ENCODE results near the gene LCE2B.
A peak's percentile ranks its signal among the peaks of the same experiment; 100 is the strongest.
"Not testable (repeated sequence)": the region's sequence is repeated elsewhere in the genome, so short reads cannot be mapped to it uniquely, and the experiment has no call there.

Gene LCE2B, protein sequence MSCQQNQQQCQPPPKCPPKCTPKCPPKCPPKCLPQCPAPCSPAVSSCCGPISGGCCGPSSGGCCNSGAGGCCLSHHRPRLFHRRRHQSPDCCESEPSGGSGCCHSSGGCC

DNA sequence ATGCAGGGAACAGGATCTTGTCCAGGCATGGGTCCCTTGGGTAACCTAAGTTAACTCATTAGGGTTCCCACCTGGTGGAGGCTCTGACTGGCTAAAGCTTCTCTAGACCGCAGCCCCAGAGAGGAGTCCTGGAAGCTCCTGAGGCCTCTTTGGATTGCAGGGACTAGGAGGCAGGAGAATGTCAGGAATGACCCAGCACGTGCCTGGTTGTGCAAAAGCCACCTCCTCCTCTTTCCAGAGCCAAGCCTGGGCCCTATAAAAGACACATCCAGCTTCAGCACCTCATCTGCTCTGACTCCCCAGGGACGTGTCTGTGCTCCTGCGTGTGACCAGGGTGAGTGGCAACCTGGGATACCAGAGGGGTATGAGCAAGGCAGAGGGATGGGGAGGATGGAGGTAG lies at the start of gene LCE2B:
Gene LCE2B (plus strand): TSS at position 301 of the 400 bp plus-strand sequence. CDS start 721 bp downstream, outside the sequence.
- not testable (repeated sequence) for DNase-seq (ENCODE audit: low read depth)

DNA sequence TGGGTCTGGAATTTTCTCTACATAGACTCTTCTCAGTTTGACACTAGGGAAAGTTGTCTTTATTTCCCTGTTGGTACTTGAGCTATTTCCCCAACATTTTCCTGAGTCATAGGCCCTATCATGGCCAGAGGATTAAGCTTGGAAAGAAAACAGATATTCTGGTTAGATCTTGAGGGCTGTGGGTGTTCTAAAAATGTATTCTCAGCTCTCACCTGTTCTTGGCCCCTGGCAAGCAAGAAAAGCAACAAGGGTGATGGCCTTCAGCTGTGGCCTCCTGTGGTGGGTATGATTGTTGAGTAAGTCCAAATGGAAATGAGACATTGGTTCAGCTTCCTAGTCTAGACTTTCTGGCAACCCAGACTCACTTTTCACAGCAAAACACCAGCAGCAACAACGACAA lies 45.6 kb upstream of the LCE2B start:
- no peak for DNase-seq (ENCODE audit: low read depth)

DNA sequence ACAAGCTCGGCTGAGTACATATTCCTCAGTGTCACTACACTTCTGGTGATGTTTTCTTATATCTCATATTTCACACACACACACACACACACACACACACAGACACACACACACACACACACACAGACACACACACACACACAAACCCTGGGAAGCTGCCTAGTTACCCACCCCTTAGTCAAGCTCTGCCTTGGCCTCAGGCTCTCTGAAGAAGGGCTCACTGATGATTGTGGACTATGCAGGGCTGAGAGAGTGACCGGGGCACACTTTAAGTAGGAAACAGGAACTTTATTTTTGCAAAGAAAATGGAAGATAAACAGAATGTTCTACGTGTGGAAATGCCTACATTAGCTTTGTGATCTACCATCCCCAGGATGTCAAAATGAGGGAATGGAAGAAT lies 42.0 kb upstream of the LCE2B start:
- no peak for DNase-seq (ENCODE audit: low read depth)

DNA sequence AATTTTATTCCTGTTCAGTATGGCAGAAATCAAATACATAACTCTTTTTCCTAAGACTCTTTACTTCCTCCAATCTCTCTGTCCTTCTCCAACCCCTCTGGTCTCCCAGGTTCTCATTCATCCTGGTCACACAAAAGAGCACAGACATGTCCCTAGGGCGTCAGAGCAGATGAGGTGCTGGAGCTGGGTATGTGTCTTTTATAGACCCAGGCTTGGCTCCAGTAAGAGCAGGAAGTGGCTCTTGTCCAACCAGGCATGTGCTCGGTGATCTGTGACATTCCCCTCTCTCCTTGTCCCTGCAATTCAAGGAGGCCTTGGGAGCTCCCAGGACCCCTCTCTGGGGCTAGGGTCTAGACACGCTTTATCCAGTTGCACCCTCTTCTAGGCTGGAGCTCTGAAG lies 40.8 kb upstream of the LCE2B start:
- no peak for DNase-seq (ENCODE audit: low read depth)

DNA sequence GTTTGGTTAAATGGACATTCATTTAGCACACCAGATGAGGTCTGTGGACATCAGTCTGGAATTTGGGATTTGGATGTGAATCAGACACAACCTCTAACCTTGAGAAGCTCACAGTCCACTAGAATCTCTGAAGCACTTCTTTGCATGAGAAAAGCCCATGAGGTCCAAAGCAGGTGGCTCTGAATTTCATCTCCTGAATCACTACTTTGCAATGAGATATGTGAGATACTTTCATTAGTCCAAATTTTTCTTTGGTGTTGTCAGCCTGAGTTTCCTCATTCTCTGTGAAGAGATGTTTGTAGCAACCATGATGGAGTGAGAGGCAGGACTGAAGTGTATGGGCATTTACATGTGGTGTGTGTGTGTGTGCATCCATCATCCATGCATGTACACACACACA lies 39.3 kb upstream of the LCE2B start:
- DNase-seq (ENCODE audit: low read depth): no peak

DNA sequence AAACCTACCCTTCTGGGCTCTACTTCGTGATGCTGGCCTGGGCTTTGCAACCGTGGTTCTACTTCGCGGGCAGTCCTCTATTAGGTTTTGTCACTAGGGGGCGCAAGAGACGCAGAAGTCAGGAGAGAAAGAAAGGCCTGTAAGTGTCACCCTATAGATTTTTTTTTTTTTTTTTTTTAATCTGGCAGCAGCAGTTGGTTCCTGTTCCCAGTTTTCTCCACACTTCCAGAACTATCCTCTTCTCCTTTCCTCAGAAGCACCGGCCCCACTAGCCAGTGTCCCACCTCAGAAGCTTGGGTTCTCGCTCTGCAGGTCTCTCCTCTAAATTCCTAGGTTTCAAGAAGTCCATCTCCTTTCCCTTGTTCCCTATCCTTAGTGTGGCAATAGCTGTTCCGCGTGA lies 31.8 kb upstream of the LCE2B start:
- peak; percentile 12 for DNase-seq (ENCODE audit: low read depth)

DNA sequence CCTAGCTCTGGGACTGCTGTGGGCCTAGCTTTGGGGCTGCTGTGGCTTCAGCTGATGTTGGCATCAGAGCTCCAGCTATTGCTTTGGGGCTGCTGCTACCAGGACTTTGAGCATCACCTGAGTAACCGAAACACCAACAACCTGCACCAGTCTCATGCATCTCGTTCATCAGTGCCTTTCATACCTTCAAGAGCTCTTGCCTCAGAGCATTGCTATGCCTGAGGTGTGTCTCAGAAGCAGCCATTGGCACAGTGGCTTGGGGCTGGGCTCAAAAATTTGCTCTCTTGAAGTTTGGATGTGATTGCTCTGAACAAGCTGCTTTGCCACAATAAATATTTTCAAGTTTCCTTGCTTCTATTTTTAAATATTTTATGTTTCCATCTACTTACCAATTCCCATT lies 29.5 kb upstream of the LCE2B start:
- DNase-seq (ENCODE audit: low read depth): no peak

DNA sequence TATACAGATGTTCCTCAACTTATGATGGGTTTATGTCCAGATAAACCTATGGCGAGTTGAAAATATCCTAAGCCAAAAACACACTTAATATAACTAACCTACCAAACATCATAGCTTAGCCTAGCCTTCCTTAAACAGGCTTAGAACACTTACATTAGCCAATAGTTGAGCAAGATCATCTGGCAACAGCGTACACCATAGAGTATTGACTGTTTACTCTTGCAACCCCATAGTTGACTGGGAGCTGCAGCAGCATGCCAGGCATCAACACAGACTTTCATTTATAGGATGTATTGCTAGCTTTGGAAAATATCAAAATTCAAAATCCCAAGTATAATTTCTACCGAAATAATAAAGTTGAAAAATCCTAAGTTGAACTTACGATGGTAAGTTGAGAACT lies 28.2 kb upstream of the LCE2B start:
- no peak for DNase-seq (ENCODE audit: low read depth)

DNA sequence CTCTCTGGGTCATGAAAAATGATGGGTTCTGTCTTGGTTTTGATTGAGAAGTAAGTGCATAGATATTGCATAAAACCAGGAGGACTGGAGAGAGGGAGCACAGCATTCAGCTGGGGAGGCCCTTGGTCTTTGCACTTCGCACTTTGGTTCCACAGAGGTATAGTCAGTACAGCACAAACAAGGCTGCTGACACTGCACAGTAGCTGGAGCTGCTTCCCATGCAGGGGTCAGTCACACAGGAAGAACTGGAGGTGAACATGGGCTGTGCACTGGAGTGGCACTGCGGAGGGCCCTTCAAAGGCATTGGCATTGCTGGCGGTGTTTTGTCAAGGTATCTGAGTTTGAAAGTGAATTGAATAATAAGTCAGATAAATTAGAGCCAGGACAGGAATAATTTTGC lies 27.3 kb upstream of the LCE2B start:
- no peak for DNase-seq (ENCODE audit: low read depth)

DNA sequence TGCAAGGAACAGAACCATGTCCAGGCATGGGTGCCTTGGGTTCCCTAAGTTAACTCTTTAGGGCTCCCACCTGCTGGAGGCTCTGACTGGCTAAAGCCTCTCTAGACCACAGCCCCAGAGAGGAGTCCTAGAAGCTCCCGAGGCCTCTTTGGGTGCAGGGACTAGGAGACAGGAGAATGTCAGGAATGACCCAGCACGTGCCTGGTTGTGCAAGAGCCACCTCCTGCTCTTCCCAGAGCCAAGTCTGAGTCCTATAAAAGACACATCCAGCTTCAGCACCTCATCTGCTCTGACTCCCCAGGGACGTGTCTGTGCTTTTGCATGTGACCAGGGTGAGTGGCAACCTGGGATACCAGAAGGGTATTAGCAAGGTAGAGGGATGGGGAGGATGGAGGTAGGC lies 22.8 kb upstream of the LCE2B start, which contains the start of gene LCE2D:
Gene LCE2D (plus strand): TSS at position 283 of the 400 bp plus-strand sequence. CDS start 726 bp downstream, outside the sequence.
- DNase-seq (ENCODE audit: low read depth): no peak

DNA sequence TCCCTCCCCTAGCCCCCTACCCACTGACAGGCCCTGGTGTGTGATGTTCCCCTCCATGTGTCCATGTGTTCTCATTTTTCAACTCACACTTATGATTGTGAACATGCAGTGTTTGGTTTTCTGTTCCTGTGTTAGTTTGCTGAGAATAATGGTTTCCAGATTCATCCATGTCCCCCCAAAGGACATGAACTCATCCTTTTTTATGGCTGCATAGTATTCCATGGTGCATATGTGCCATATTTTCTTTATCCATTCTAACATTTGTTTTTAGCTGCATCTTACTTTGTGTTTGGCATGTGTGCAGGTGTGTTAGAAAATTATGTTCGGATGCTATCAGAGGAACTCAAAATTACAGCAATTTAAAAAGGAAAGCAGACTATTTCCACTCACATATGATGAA lies 19.8 kb upstream of the LCE2B start:
- not testable (repeated sequence) for DNase-seq (ENCODE audit: low read depth)

DNA sequence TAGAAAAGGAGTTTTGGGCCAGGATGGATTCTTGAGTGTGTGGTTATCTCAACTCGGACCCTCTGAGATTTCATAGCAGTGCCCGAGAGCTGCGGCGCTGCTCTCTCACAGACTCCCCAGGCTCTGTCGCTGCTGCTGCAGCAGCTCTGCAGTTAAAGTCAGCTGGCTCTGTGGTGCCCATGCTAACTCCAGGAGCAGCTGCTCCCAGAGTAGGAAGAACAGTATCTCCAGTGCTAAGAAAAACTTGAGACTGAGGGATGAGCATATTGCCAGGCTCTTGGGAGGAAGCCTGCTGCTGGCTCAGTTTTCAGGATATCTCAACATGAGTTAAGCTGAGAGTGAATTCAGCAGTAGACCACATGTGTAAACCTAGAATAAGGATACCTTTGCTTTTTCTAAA lies 18.3 kb upstream of the LCE2B start:
- DNase-seq (ENCODE audit: low read depth): no peak

DNA sequence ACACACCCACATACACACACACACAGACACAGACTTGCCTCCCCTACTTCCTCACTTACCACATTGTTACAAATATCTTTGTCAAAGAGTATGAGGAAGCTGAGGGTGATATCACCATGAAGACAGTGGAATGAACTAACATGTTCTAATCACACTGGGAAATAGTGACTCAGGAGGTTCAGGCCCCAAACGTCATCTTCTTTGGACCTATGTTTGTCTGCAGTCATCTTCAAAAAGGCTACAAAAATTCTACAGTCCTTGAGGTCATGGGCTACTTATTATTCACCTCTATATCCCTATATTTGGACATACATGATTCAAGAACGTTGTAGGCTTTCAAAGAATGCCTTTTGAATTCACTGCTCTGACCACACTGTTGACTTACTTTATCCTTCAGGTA lies 12.9 kb upstream of the LCE2B start:
- no peak for DNase-seq (ENCODE audit: low read depth)

DNA sequence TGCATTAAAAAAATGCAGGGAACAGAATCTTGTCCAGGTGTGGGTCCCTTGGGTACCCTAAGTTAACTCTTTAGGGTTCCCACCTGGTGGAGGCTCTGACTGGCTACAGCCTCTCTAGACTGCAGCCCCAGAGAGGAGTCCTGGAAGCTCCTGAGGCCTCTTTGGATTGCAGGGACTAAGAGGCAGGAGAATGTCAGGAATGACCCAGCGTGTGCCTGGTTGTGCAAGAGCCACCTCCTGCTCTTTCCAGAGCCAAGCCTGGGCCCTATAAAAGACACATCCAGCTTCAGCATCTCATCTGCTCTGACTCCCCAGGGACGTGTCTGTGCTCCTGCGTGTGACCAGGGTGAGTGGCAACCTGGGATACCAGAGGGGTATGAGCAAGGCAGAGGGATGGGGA lies 10.9 kb upstream of the LCE2B start, which contains the start of gene LCE2C:
Gene LCE2C (plus strand): TSS at position 297 of the 400 bp plus-strand sequence. CDS start 737 bp downstream, outside the sequence.
- not testable (repeated sequence) for DNase-seq (ENCODE audit: low read depth)

DNA sequence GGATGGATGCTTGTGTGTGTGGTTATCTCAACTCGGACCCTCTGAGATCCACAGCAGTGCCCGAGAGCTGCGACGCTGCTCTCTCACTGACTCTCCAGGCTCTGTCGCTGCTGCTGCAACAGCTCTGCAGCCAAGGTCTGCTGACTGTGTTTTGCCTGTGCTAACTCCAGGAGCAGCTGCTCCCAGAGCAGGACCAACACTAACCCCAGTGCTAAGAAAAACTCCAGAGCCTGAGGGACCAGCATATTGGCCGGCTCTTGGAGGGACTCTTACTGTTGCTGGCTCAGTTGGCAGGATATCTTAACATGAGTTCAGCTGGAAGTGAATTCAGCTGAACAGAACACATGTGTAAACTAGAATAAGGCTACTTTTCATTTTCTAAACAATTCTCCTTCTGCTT lies 6.5 kb upstream of the LCE2B start:
- DNase-seq (ENCODE audit: low read depth): no peak

DNA sequence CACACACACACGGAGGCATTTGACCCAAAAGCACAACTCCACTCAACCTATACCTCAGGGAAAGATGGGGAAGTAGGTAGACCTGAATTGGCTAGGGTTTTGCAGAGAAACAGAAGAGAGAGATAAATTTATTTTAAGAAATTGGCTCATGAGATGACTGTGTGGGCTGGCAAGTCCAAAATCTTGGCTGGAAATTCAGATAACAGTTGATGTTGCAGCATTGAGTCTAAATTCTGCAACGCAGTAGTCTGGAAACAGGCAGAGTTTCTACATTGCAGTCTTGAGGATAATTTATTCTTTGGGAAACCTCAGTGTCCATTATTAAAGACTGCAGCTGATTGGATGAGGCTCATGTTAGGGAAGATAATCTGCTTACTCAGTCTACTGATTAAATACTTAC lies 4.3 kb upstream of the LCE2B start:
- DNase-seq (ENCODE audit: low read depth): no peak

DNA sequence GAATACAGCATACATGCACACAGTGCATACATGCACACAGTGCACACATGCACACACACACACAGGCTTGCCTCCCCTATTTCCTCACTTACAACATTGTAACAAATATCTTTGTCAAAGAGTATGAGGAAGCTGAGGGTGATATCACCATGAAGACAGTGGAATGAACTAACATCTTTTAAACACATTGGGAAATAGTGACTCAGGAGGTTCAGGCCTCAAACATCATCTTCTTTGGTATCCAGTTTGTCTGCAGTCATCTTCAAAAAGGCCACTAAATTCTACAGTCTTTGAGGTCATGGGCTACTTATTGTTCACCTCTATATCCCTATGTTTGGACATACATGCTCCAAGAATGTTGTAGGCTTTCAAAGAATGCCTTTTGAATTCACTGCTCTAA lies 2.1 kb upstream of the LCE2B start:
- no peak for DNase-seq (ENCODE audit: low read depth)

DNA sequence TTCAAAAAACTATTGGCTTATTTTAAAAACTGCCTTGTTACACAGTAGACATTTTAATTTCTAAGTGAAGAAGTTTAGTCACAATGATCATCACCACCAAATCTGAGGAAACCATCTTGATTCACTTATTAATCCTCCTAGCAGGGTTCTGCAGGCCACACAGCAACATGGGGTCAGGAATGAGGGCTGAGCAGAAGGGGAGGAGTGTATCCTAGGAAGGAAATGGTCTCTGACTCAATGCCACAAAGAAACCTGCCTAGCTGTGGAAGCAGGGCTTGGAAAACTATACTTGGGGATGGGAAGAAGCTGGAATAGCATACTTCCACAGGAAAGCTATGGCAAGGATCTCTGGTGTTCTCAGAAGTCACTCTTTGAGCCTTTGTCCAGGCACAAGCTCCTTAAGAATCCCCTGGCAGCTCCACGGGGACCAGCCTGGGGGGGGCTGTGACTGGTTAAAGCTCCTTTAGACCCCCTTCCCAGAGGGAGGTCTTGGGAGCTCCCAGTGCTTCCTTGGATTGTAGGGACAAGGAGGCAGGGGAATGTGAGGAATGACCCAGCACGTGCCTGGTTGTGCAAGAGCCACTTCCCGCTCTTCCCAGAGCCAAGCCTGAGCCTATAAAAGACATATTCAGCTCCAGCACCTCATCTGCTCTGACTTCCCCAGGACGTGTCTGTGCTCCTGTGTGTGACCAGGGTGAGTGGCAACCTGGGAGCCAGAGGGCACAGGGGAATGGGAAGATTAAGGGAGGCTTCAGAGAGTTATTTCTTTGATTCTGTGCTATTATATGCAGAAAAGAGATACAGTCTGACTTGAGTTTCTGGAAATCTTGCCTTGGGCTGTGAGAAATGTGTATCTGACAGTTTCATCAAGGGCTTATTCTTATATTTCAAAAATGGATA lies 12.0 kb downstream of the LCE2B start, which contains the start of gene LCE2A:
Gene LCE2A (plus strand): TSS at position 645 of the 900 bp plus-strand sequence. CDS start 557 bp downstream, outside the sequence.
- no peak for DNase-seq (ENCODE audit: low read depth)

DNA sequence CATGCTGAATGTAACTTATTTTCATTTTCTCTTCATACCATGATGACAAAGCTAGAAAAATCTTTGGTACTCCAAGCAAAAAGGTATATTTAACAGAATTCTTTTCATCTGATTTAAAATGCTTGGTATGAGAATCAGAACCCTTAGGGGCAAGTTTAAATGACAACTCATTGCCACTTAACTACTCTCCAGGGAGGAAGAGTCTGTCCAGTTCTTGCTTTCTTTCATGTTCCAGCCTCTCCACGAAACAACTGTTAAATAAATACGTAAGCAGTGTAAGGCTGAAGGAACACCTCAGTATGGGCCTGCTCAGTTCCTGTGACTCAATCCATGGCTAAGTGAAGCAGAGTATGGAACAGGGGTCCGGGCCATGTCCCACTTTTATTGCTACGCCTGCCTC lies 13.8 kb downstream of the LCE2B start:
- no peak for DNase-seq (ENCODE audit: low read depth)

DNA sequence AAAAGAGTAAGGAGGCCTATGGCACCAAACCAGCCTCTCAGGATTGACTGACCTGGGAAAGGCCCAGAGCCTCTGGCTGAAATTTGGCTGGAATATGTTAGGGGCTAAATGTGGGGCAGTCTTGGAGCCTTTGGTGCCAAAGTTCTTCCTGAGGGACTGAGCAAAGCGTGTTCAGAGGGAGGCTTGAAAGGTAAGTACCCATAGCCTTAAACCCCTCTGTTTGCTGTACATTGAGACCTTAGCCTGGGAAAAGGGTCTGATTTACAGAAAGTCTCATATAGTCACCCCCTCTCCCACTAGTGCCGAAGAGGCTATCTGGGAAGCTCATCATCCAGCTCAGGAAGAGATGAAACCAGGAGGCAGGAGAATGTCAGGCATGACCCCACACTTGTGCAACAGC lies 21.9 kb downstream of the LCE2B start, which contains the start of gene LCE4A:
Gene LCE4A (plus strand): TSS at position 301 of the 400 bp plus-strand sequence. CDS start 916 bp downstream, outside the sequence.
- no peak for DNase-seq (ENCODE audit: low read depth)

DNA sequence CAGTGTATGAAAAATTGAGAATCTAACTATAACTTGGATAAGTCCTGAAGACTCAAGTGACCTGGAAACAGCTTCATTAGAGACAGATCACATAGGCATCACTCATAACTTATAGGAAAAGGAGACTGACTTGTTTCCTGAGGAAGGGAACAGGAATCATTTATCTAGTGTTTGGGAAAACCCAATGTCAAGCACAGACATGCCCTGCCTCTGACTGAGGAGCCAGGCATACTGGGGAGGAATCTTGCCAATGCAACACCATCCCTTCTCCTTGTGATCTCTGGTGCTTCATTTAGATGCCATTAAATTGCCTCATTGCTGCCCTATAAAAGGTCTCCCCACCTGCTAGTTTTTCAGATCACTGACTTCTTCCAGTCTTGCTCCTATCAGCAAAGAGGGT lies 32.3 kb downstream of the LCE2B start:
- DNase-seq (ENCODE audit: low read depth): no peak

DNA sequence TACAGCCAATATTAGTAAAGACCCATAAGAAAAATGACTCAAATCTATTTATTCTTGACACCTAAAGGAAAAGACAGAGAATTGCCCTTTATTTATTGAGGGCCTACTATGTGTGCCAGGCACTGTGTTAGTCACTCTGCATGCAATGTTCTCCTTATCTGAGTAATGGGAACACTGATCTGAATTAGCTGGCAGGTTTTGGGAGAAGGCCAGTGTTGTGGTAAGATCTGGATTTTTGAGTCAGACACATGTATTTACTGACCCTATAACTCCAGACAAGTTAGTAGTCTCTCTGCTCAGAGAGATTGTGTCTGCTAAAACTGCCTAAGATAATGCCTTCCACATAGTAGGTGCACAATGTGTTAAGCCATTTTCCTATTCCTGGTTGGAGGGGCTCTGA lies 39.3 kb downstream of the LCE2B start:
- DNase-seq (ENCODE audit: low read depth): no peak

DNA sequence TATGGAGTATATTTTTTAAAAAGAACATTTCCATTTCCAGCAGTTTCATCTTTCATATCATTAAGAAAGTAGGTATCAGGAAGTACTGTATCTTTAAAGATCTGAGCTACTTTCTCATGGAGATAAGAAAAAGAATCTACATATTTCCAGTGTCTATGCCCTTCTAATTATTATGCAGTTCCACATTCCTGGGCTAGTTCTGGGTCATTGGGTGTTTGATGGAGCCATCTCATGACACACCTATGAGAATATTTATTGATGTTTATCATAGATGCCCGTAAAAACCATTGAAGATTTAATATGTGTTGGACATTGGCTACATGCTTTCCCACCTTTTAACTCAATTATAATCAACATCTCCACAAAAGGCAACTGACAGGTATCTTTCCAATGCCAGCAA lies 43.1 kb downstream of the LCE2B start:
- DNase-seq (ENCODE audit: low read depth): no peak
